ENCODE data around the gene C5orf15.

C5orf15 gene

DNA sequence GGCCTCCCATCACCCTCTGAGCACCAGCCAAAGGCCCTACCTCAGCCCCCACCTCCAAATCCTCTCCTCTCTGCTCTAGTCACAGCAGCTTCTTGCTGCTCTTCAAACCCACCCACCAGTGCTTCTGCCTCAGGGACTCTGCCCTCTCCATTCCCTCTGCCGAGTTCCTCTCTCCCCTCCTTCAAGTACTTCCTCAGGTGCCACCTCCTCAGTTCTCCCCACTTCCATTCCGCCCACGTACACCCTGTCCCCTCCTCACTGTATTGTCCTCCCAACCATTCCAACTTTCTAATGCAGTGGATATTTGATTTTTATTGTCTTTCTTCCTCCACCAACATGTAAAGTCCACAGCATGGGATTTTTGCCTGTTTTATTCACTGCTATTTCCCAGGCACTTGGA is 43.2 kb downstream of the C5orf15 start:
- Histone ChIP-seq H3K4me3 (ENCODE audit: severe bottlenecking) (no peak overlapping the region), H3K27ac (ENCODE audit: poor library complexity, severe bottlenecking) (no peak overlapping the region), H3K36me3 (ENCODE audit: low read depth) (no peaks in the 10 kb centered on the region), H3K9me3 (ENCODE audit: severe bottlenecking) (no peaks in the 10 kb centered on the region), H3K27me3 (ENCODE audit: insufficient read depth, poor library complexity, severe bottlenecking) (no peaks in the 10 kb centered on the region), H3K4me1 (ENCODE audit: insufficient read depth, poor library complexity, severe bottlenecking) (peaks cover 4% of the 10 kb centered on the region)
- TF ChIP-seq, protein P1, sequence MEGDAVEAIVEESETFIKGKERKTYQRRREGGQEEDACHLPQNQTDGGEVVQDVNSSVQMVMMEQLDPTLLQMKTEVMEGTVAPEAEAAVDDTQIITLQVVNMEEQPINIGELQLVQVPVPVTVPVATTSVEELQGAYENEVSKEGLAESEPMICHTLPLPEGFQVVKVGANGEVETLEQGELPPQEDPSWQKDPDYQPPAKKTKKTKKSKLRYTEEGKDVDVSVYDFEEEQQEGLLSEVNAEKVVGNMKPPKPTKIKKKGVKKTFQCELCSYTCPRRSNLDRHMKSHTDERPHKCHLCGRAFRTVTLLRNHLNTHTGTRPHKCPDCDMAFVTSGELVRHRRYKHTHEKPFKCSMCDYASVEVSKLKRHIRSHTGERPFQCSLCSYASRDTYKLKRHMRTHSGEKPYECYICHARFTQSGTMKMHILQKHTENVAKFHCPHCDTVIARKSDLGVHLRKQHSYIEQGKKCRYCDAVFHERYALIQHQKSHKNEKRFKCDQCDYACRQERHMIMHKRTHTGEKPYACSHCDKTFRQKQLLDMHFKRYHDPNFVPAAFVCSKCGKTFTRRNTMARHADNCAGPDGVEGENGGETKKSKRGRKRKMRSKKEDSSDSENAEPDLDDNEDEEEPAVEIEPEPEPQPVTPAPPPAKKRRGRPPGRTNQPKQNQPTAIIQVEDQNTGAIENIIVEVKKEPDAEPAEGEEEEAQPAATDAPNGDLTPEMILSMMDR (IDR thresholded peaks at IDR 0.05; ENCODE audit: poor library complexity, severe bottlenecking) = no peak
- DNase-seq (ENCODE audit: low spot score) (no peak), ATAC-seq (ENCODE audit: low read depth) (no peak)

DNA sequence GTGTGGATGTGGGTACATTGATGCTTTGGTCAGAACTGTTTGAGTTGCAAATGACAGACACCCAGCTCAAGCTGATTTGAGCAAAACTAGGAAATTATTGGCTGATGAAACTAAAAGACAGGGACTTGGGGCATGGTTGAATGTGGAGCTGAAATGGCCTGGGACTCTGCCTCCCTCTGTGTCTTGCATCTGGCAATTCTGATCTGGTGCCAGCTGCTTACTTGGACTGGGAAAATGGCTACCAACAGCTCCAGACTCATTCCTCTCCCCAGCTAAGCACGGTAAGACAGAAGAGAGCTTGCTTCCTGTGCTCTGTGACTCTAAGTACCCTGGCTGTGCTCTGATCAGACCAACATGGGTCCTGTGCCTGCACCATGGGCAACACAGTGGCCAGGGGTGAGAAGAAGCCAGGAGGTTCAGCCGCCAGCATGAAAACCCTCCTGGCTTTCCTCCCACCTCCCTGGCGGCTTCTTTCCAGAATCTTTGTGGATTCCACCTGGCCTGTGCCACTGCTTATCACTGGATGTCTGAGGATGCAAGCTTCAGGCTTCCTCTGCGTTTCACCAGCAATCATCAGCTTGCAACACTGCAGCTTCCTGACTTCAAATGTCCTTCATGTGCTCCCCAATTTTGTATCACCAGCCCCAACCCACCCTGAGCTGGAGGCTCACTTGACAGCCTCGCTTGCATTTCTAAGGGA is 44.1 kb downstream of the C5orf15 start:
- Histone ChIP-seq H3K27me3 (ENCODE audit: insufficient read depth, poor library complexity, severe bottlenecking) (no peaks in the 10 kb centered on the region), H3K4me1 (ENCODE audit: insufficient read depth, poor library complexity, severe bottlenecking) (peaks cover 4% of the 10 kb centered on the region), H3K27ac (ENCODE audit: poor library complexity, severe bottlenecking) (no peak overlapping the region), H3K36me3 (ENCODE audit: low read depth) (no peaks in the 10 kb centered on the region), H3K9me3 (ENCODE audit: severe bottlenecking) (no peaks in the 10 kb centered on the region), H3K4me3 (ENCODE audit: severe bottlenecking) (no peak overlapping the region)
- ATAC-seq (ENCODE audit: low read depth) = no peak
- TF ChIP-seq, protein P1 (IDR thresholded peaks at IDR 0.05; ENCODE audit: poor library complexity, severe bottlenecking) = no peak
- DNase-seq (ENCODE audit: low spot score) = no peak

DNA sequence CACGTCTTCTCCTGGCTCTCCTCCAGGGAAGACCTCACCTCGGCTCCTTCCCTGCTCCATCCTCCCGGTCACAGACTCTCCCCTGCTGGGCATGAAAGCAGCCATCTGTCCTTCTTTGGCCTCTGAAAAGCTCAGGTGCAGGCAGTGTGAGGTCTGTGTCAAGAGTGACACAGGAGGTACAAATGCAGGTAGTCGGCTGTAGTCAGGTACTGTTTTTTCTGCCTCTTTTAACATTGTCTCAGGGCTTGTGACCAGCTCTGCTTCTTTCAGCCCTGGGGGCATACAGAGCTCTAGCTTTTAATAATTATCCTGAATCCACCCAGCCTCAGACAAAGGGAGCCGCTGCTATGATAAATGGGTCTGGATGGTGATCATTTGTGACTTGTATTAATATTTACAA is 46.4 kb downstream of the C5orf15 start:
- Histone ChIP-seq H3K36me3 (ENCODE audit: low read depth) (no peaks in the 10 kb centered on the region), H3K4me1 (ENCODE audit: insufficient read depth, poor library complexity, severe bottlenecking) (peaks cover 4% of the 10 kb centered on the region), H3K4me3 (ENCODE audit: severe bottlenecking) (no peak overlapping the region), H3K27me3 (ENCODE audit: insufficient read depth, poor library complexity, severe bottlenecking) (no peaks in the 10 kb centered on the region), H3K27ac (ENCODE audit: poor library complexity, severe bottlenecking) (no peak overlapping the region), H3K9me3 (ENCODE audit: severe bottlenecking) (no peaks in the 10 kb centered on the region)
- no peak for DNase-seq (ENCODE audit: low spot score)
- TF ChIP-seq, protein P1 (IDR thresholded peaks at IDR 0.05; ENCODE audit: poor library complexity, severe bottlenecking) = no peak
- ATAC-seq (ENCODE audit: low read depth) = no peak

DNA sequence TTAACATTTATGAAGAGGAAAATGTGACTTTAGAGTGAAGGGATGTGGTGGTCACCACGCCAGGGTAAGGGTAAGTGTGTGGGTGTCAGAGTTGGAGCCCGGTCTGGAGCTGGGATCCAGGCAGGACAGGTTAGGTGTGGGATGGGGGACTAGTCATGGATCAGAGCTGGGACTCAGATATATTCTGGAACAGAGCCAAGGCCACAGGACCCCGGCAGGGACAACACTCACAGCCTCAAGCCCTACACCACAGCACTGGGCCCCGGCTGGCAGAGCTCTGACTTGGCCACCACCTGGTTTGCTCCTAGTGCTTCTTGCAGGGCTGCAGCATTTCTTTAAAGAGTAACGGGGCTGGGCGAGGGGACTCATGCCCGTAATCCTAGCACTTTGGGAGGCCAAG is 47.4 kb downstream of the C5orf15 start:
- Histone ChIP-seq H3K4me3 (ENCODE audit: severe bottlenecking) (no peak overlapping the region), H3K9me3 (ENCODE audit: severe bottlenecking) (no peaks in the 10 kb centered on the region), H3K36me3 (ENCODE audit: low read depth) (no peaks in the 10 kb centered on the region), H3K27ac (ENCODE audit: poor library complexity, severe bottlenecking) (no peak overlapping the region), H3K4me1 (ENCODE audit: insufficient read depth, poor library complexity, severe bottlenecking) (peaks cover 3% of the 10 kb centered on the region), H3K27me3 (ENCODE audit: insufficient read depth, poor library complexity, severe bottlenecking) (no peaks in the 10 kb centered on the region)
- DNase-seq (ENCODE audit: low spot score) (no peak), ATAC-seq (ENCODE audit: low read depth) (no peak)
- TF ChIP-seq, protein P1 (IDR thresholded peaks at IDR 0.05; ENCODE audit: poor library complexity, severe bottlenecking) = no peak
